Measurements from ENCODE around the gene SPTBN1. TPM values are rescaled to one million over a fixed set of nuclear protein-coding genes. Genes with fewer than 3 reads are reported as not detected.

SPTBN1 gene
- total and polyA plus RNA-seq, 2 of the 13 experiments (the other 11 are each of a cell fraction or from before 2014, with no cell fraction given) = 123 to 299 TPM

GRCh38 chr2:54475919-54476318 lies 19.8 kb downstream of the SPTBN1 start:
- intact Hi-C loops (cut with micrococcal nuclease; ENCODE audit: unreplicated experiment) (no loop called here), in situ Hi-C loops (cut with HindIII; ENCODE audit: extremely low pct_ligation_motif_present, low pct_unique_long_range_greater_than_20kb) (no loop called here)
- Histone ChIP-seq H3K79me2 (ENCODE audit: insufficient read depth, low read length) (peaks cover 93% of the 10 kb centered on the region), H3K36me3 (replicated peaks in 1 of 2; ENCODE audit: control insufficient read depth in 1 of 2, insufficient read depth in 2 of 2, low read length in 2 of 2) (peaks cover 0 to 4% of the 10 kb centered on the region in 2 experiments; a peak in 1 of 5 replicates), H3K4me1 (ENCODE audit: insufficient read depth, low read length) (peaks cover 67% of the 10 kb centered on the region), H3K27me3 (ENCODE audit: control insufficient read depth in 1 of 2, insufficient read depth in 2 of 2, low read length in 2 of 2) (no peaks in the 10 kb centered on the region), H3K4me2 (ENCODE audit: low read depth, low read length) (no peak overlapping the region), H3K27ac (ENCODE audit: extremely low read length, insufficient read depth, low read length) (no peak overlapping the region), H3K9ac (ENCODE audit: insufficient read depth, low read depth, low read length) (no peak overlapping the region), H2AFZ (ENCODE audit: low read length) (no peak overlapping the region), H3K9me3 (ENCODE audit: low read length) (no peaks in the 10 kb centered on the region), H3K4me3 (replicated peaks in 1 of 3; ENCODE audit: insufficient read depth in 1 of 3, low read depth in 2 of 3, low read length in 3 of 3) (no peak overlapping the region), H4K20me1 (ENCODE audit: insufficient read depth, low read length) (peaks cover 49% of the 10 kb centered on the region)
- ATAC-seq (no peak), FAIRE-seq (no peak), DNase-seq (ENCODE audit: low spot score) (no peak)
- 78% methylated on average over 5 of the region's 5 CpGs for WGBS (ENCODE audit: low lambda C conversion rate)
- TF ChIP-seq ZNF20 (CRISPR knock-in tag; IDR thresholded peaks at IDR 0.05) (no peak), ZNF12 (CRISPR knock-in tag; IDR thresholded peaks at IDR 0.05) (peak; percentile 97)
- TF ChIP-seq, protein P1, sequence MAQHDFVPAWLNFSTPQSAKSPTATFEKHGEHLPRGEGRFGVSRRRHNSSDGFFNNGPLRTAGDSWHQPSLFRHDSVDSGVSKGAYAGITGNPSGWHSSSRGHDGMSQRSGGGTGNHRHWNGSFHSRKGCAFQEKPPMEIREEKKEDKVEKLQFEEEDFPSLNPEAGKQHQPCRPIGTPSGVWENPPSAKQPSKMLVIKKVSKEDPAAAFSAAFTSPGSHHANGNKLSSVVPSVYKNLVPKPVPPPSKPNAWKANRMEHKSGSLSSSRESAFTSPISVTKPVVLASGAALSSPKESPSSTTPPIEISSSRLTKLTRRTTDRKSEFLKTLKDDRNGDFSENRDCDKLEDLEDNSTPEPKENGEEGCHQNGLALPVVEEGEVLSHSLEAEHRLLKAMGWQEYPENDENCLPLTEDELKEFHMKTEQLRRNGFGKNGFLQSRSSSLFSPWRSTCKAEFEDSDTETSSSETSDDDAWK (CRISPR knock-in tag; IDR thresholded peaks at IDR 0.05) = no peak
- no TSS peak for BruUV-seq (replicated peaks)
- CTCF ChIA-PET (ENCODE audit: low intra/inter-chr PET ratio, low total read pairs) = no interaction called here
- POLR2A ChIA-PET = no interaction called here

DNA sequence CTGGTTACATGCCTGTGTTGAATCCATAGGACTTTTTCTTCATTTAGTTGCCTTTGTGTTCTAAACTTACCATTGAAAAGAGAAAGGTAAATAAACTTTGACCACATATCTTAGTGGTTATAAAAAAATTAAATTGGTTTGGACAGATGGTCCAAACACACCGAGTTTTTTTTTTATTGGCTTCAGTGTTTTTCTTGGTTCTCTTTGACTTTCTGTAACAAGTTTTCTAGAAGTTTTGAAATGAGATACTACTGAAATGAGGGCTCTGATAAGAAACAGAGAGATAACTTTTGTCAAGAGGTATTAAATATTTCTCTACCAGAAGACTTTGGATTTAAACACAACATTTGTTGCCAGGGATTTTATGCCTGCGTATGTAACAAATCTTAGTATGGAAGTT lies 20.7 kb downstream of the SPTBN1 start:
- peaks cover 50% of the 10 kb centered on the region for H4K20me1 ChIP-seq (ENCODE audit: insufficient read depth, low read length)
- no peak overlapping the region for H3K4me2 ChIP-seq (ENCODE audit: low read depth, low read length)
- H3K79me2 ChIP-seq (ENCODE audit: insufficient read depth, low read length) = peaks cover 93% of the 10 kb centered on the region
- TF ChIP-seq ZSCAN21 (CRISPR knock-in tag; IDR thresholded peaks at IDR 0.05; ENCODE audit: borderline replicate concordance) = no peak
- no peak for TF ChIP-seq SMAD1 (CRISPR knock-in tag; IDR thresholded peaks at IDR 0.05; ENCODE audit: borderline replicate concordance, low read depth)
- no peak for TF ChIP-seq PHF21A (CRISPR knock-in tag; IDR thresholded peaks at IDR 0.05)
- no peak for TF ChIP-seq NR2F1 (CRISPR knock-in tag; IDR thresholded peaks at IDR 0.05)
- TF ChIP-seq LRRFIP1 (CRISPR knock-in tag; conservative IDR thresholded peaks at IDR 0.05) = no peak
- no peak for TF ChIP-seq ZNF792 (CRISPR knock-in tag; IDR thresholded peaks at IDR 0.05)
- TF ChIP-seq AKAP8 (CRISPR knock-in tag; IDR thresholded peaks at IDR 0.05) = no peak
- TF ChIP-seq, protein P2, sequence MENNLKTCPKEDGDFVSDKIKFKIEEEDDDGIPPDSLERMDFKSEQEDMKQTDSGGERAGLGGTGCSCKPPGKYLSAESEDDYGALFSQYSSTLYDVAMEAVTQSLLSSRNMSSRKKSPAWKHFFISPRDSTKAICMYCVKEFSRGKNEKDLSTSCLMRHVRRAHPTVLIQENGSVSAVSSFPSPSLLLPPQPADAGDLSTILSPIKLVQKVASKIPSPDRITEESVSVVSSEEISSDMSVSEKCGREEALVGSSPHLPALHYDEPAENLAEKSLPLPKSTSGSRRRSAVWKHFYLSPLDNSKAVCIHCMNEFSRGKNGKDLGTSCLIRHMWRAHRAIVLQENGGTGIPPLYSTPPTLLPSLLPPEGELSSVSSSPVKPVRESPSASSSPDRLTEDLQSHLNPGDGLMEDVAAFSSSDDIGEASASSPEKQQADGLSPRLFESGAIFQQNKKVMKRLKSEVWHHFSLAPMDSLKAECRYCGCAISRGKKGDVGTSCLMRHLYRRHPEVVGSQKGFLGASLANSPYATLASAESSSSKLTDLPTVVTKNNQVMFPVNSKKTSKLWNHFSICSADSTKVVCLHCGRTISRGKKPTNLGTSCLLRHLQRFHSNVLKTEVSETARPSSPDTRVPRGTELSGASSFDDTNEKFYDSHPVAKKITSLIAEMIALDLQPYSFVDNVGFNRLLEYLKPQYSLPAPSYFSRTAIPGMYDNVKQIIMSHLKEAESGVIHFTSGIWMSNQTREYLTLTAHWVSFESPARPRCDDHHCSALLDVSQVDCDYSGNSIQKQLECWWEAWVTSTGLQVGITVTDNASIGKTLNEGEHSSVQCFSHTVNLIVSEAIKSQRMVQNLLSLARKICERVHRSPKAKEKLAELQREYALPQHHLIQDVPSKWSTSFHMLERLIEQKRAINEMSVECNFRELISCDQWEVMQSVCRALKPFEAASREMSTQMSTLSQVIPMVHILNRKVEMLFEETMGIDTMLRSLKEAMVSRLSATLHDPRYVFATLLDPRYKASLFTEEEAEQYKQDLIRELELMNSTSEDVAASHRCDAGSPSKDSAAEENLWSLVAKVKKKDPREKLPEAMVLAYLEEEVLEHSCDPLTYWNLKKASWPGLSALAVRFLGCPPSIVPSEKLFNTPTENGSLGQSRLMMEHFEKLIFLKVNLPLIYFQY (CRISPR knock-in tag; IDR thresholded peaks at IDR 0.05; ENCODE audit: borderline replicate concordance) = no peak
- no peak for TF ChIP-seq ZNF776 (CRISPR knock-in tag; IDR thresholded peaks at IDR 0.05)

More for the DNA sequence above, 20.7 kb downstream of the SPTBN1 start:
- in situ Hi-C loops (cut with HindIII; ENCODE audit: extremely low pct_ligation_motif_present, low pct_unique_long_range_greater_than_20kb) (no loop called here), intact Hi-C loops (cut with micrococcal nuclease; ENCODE audit: unreplicated experiment) (no loop called here)
- Histone ChIP-seq H3K9ac (ENCODE audit: insufficient read depth, low read depth, low read length) (no peak overlapping the region), H3K4me1 (ENCODE audit: insufficient read depth, low read length) (peaks cover 60% of the 10 kb centered on the region), H3K4me3 (replicated peaks in 1 of 3; ENCODE audit: insufficient read depth in 1 of 3, low read depth in 2 of 3, low read length in 3 of 3) (no peak overlapping the region), H3K9me3 (ENCODE audit: low read length) (no peaks in the 10 kb centered on the region), H3K27ac (ENCODE audit: extremely low read length, insufficient read depth, low read length) (no peak overlapping the region), H3K36me3 (replicated peaks in 1 of 2; ENCODE audit: control insufficient read depth in 1 of 2, insufficient read depth in 2 of 2, low read length in 2 of 2) (peaks cover 0 to 4% of the 10 kb centered on the region in 2 experiments; a peak in 1 of 5 replicates), H2AFZ (ENCODE audit: low read length) (no peak overlapping the region), H3K27me3 (ENCODE audit: control insufficient read depth in 1 of 2, insufficient read depth in 2 of 2, low read length in 2 of 2) (no peaks in the 10 kb centered on the region)
- POLR2A ChIA-PET = no interaction called here
- 94% methylated on average over 2 of the region's 2 CpGs for WGBS (ENCODE audit: low lambda C conversion rate)
- CTCF ChIA-PET (ENCODE audit: low intra/inter-chr PET ratio, low total read pairs) = no interaction called here
- no peak for ATAC-seq
- DNase-seq (ENCODE audit: low spot score) = no peak
- no TSS peak for BruUV-seq (replicated peaks)
- FAIRE-seq = no peak
